GM13976 (cell line): Measurements from ENCODE around the gene BTG2.

Source experiments
- DNase-seq: peaks from one replicate; pipeline ENCODE4 v3.0.0; 2012; ENCODE audit warnings: low spot score
- in situ Hi-C: fragments of 300-500 bp; cut with MboI; formaldehyde crosslinking; loops from one replicate; pipeline ENCODE4 v1.12.0; 2022; ENCODE audit warnings: low sequenced_read_pairs, mixed read lengths, inconsistent platforms; ENCODE audit not compliant: unreplicated experiment
- TF ChIP-seq, protein P1 (sequence below): IDR thresholded peaks from 2 replicates; pipeline ENCODE4 v1.5.1; 2012; ENCODE audit warnings: borderline replicate concordance, mild to moderate bottlenecking; ENCODE audit not compliant: insufficient read depth; ENCODE audit errors: extremely low read depth, missing control alignments, control extremely low read depth

Gene BTG2

DNA sequence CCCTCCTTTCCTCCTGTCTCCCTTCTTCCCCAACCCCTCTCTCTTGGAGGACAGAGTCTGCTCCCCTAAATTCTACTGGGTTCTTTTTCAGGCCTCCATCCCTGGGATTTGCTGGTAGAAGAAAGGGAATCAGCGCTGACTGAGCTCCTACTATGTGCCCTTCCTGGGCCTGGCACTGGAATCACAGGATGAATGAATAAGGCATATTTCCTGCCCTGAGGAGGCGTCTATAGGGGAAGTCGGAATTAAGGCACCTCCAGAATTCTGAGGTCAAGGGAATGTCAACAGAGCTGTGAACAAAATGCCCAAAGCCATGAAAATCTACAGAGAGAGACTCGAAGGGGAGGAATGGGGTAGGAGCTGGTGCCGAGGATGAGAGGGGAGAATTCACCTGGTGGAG lies 17.4 kb upstream of the BTG2 start:
- TF ChIP-seq, protein P1, sequence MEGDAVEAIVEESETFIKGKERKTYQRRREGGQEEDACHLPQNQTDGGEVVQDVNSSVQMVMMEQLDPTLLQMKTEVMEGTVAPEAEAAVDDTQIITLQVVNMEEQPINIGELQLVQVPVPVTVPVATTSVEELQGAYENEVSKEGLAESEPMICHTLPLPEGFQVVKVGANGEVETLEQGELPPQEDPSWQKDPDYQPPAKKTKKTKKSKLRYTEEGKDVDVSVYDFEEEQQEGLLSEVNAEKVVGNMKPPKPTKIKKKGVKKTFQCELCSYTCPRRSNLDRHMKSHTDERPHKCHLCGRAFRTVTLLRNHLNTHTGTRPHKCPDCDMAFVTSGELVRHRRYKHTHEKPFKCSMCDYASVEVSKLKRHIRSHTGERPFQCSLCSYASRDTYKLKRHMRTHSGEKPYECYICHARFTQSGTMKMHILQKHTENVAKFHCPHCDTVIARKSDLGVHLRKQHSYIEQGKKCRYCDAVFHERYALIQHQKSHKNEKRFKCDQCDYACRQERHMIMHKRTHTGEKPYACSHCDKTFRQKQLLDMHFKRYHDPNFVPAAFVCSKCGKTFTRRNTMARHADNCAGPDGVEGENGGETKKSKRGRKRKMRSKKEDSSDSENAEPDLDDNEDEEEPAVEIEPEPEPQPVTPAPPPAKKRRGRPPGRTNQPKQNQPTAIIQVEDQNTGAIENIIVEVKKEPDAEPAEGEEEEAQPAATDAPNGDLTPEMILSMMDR = no peak
- no peak for DNase-seq
- in situ Hi-C loops = no loop called here

DNA sequence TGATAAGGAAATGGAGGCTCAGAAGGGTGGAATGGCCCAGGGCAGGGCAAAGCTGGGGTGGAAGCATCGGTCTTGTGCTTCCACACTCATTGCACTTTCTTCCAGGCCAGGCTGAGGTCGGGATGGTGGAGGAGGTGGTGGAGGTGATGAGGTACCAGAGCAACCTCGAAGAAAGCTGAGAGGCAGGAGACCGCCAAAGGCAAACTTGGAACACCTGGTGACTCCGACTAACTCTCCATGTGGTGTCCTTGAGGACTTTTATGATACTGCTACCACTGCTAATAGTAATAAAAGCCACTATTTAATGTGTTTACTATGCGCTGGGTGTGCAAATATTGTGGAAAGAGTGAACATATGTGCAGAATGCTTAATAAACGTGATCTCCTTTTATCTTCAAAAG lies 16.9 kb upstream of the BTG2 start:
- in situ Hi-C loops = no loop called here
- TF ChIP-seq, protein P1 = no peak
- DNase-seq = no peak

DNA sequence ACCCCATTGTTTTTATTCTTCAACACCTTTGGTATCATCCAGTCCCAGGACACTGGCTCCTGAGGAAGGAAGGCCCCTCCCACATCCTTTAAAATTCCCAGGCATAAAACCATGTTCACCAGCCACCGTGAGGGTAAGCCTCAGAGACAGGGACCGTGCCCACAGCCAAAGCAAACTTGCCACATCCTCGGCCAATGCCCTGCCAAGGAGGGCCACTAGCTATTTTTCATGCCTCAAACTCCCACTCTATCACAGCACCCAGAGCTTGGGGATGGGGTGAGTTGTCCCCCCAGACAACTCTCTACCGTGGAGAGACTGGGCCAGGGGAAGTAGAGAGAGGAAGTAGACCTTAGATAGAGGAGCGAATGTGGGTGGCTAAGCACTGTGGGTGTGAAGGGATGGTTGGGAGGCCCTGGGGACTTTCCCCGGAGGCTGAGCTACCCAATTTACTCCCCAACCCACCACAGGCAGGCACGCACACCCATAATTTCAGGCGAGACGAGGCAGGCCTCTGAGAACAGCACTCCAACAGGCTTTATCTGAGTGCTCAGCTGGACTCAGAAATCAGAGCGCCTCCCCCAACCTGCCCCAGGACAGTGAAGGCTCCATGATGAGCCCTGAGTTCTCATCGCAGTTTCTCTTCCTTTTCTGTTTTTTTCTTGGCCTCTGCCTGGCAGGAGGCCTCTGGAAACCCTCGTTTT lies 15.9 kb upstream of the BTG2 start:
- peak; percentile 86 for DNase-seq
- TF ChIP-seq, protein P1 = no peak
- in situ Hi-C loops = no loop called here

DNA sequence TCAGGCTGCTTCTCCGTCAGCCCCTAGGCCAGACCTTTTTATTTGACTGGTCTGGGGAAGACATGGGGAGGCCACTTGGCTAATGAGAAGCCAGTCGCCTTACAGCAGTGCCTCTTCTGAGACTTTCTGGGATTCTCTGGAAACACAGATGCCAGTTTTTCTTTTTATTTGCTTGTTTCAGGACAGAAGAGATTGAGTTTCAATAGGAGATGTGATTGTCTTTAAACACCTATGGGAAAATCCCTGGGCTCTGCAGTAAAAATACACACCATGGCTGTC lies 15.4 kb upstream of the BTG2 start:
- no peak for DNase-seq
- TF ChIP-seq, protein P1 = no peak
- in situ Hi-C loops = no loop called here

DNA sequence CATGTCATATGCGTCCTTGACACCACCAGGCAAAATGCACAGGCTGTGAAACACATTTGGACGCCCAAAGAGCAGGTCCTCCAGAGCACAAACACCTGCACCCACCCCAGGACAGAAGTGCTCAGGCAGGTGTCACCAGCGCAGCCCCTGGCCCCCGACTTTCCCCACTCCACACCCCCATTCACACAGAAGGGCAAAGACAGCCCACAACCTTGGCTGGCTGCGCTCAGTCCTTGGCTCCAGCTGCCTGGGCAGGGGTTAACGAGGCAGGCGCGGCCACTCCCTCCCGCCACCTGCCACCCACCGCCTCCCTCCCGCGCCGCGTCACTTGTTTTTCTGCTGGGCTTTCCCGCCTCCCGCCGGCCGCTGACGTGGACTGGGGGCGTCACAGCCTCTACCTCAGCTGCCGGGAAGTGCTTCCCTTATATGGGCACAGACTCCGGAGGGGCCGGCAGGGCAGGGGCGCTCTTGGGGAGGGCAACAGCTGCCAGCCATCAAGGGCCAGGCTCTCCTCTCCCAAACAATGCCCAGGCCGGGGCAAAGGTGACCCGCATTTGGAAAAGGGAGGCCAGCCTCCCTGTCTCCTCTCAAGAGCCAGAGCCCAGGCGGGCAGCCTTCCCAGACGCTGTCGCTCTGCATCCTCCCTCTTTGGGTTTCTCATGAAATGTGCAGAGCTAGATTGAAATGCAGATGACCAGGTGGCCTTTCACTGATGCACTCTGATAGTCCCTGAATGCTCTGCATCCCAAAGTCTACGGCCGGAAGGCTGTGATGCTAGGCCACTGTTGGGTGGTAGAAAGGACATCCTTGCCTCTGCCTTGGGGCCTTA lies 14.8 kb upstream of the BTG2 start:
- TF ChIP-seq, protein P1 = no peak
- DNase-seq = peak; percentile 91
- in situ Hi-C loops = no loop called here

DNA sequence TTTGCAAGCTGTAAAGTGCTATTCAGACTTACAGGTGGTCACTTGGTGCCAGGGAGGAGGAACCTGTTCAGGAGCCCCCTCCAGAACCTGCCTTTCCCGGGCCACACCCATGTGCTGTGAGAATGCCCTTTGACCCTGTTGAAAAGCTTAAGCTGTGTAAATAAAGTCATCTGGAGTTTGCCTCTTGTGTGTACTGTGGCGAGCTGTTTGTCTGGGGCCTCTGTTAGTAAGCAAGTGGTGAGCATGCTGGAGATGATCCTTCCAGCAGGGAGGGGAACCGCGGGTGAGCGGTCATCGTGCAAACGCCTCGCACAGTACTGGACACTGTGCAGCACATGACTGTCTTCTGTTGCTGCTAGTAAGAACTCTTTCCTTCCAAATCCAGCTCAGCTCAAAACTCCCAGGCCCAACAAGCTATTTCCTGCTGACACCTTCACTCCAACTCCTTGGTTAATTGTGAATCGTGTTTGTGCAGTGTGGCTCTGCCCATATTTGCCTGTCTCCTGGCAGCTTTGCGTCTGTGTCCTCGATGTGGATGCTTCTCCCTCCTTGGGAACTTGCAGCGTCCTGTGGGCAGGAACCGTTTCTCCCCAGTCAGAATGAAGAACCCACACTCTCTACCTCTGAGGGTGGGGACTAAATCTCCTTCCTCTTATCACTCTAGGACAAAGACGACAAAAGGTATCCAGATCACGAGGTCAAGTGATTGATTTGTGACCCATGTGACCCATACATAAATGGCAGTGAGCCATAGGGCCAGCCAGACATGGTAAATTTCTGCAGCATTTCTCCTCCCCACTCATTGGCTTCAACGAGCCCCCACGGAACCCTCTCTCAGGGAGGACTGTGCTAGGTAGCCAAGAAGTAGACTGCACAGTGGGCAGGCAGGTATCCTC lies 13.9 kb upstream of the BTG2 start:
- no peak for DNase-seq
- in situ Hi-C loops = no loop called here
- TF ChIP-seq, protein P1 = no peak
